ENCODE data around the gene WDFY2.
"Not testable (repeated sequence)": the region's sequence is repeated elsewhere in the genome, so short reads cannot be mapped to it uniquely, and the experiment has no call there.

DNA sequence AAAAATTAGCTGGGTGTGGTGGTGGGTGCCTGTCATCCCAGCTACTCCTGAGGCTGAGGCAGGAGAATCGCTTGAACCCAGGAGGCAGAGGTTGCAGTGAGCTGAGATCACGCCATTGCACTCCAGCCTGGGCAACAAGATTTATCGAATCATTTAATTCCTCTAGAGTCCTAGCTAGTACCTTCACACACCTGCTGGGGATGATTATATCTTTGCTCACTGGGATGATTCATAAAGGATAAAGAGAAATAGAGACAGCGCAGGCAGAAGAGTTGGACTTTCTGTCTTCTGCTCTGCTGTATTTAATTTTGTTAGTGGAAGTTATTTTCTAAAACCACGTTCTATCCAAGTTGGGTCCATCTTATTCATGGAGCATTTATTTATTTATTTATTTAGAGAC, 56.4 kb downstream of the WDFY2 start:
- TF ChIP-seq EZH2 (IDR thresholded peaks at IDR 0.05; ENCODE audit: borderline replicate concordance, insufficient read depth, low read length, poor library complexity, severe bottlenecking); POLR2AphosphoS5 (IDR thresholded peaks at IDR 0.05): not testable (repeated sequence)
